ENCODE data around the gene TEX38.

GRCh38 chr1:46721686-46722205 is 50.1 kb downstream of the TEX38 start:
- TF ChIP-seq CTCF (conservative IDR thresholded peaks at IDR 0.05; ENCODE audit: low read length) (no peak), EZH2phosphoT487 (IDR thresholded peaks at IDR 0.05; ENCODE audit: borderline replicate concordance, low read depth, low read length) (no peak)

Data from OCI-LY7 (cell line).